HCT116 (cell line): ENCODE measurements around the gene IL11RA. TPM values are rescaled to one million over a fixed set of nuclear protein-coding genes. Genes with fewer than 3 reads are reported as not detected.

Source experiments
- ATAC-seq: fragments of 200-7000 bp; cut with Tn5 transposase; 2 replicates; pipeline ENCODE4 v1.9.1; 2020; ENCODE audit warnings: mild to moderate bottlenecking, moderate library complexity
- BruUV-seq: library from RNA; stranded (reverse); fragments of 400-500 nt; replicated peaks from 2 replicates; lab custom pipeline; 2021; lab: Mats Ljungman, UMichigan
- CTCF ChIA-PET: fragments of 300-600 bp; sonication (Branson Sonifier 250); formaldehyde crosslinking; loops from one replicate; lab custom pipeline; 2021; ENCODE audit warnings: antibody characterized with exemption; lab: Charles Lee
- POLR2A ChIA-PET: fragments of 300-600, 350-600 bp; sonication (Branson Sonifier 250); formaldehyde crosslinking; loops from one replicate; lab custom pipeline; 2021; ENCODE audit warnings: antibody characterized with exemption; lab: Charles Lee
- RAD21 ChIA-PET, 2 experiments: fragments of 300-600 bp; sonication (Branson Sonifier 250); formaldehyde crosslinking; loops; one replicate each; lab custom pipeline; 2023; ENCODE audit warnings: low total read pairs in 2 of 2; ENCODE audit not compliant: uncharacterized antibody in 2 of 2, unreplicated experiment in 2 of 2, low non-redundant PET in 1 of 2; lab: Charles Lee
- DNase-seq: peaks from one replicate; pipeline ENCODE4 v3.0.0-alpha.2; 2010; ENCODE audit warnings: low read depth, low spot score
- H2AFZ ChIP-seq: fragments of 200-600 bp; shearing (Covaris generic), sonication (generic); 2 replicates; pipeline ENCODE4 v1.6.1; 2017; ENCODE audit warnings: low read depth, mixed run types, mixed read lengths, antibody characterized with exemption, low read length; ENCODE audit not compliant: poor library complexity, severe bottlenecking
- H3K27ac ChIP-seq: 2 replicates; pipeline ENCODE4 v1.5.1; 2012; ENCODE audit warnings: low read depth, low read length
- H3K27me3 ChIP-seq: fragments of 200-600 bp; sonication (generic); 2 replicates; pipeline ENCODE4 v1.6.1; 2016; ENCODE audit warnings: mixed run types, low read length, mixed read lengths; ENCODE audit not compliant: insufficient read depth
- H3K36me3 ChIP-seq, 2 experiments: fragments of 200-500 bp in 1 of 2; fragments of 200-600 bp in 1 of 2; sonication (Bioruptor generic) in 1 of 2; sonication (generic) in 1 of 2; 2 replicates each; pipeline versions ENCODE4 v1.5.1 to v1.6.1; 2014 to 2016; ENCODE audit warnings: low read length in 2 of 2, inconsistent platforms in 1 of 2, mixed read lengths in 1 of 2, mixed run types in 1 of 2; ENCODE audit not compliant: insufficient read depth in 2 of 2, control insufficient read depth in 1 of 2
- H3K4me1 ChIP-seq, 2 experiments: fragments of 200-600 bp in 1 of 2; sonication (generic) in 1 of 2; 2 replicates each; pipeline versions ENCODE4 v1.5.1 to v1.6.1; 2012 to 2017; ENCODE audit warnings: low read length in 2 of 2, inconsistent platforms in 1 of 2, mild to moderate bottlenecking in 1 of 2, mixed read lengths in 1 of 2, mixed run types in 1 of 2, moderate library complexity in 1 of 2; ENCODE audit not compliant: insufficient read depth in 2 of 2, control insufficient read depth in 1 of 2
- H3K4me2 ChIP-seq: fragments of 200-600 bp; sonication (generic); 2 replicates; pipeline ENCODE4 v1.6.1; 2017; ENCODE audit warnings: mixed run types, low read length, mixed read lengths
- H3K4me3 ChIP-seq, 2 experiments: fragments of 200-600 bp in 1 of 2; sonication (generic) in 1 of 2; replicated peaks in 1 of 2; 2 replicates each; pipeline ENCODE4 v1.5.1; 2011 to 2016; ENCODE audit warnings: low read length in 2 of 2, control low read depth in 1 of 2, low read depth in 1 of 2, mild to moderate bottlenecking in 1 of 2, mixed read lengths in 1 of 2, mixed run types in 1 of 2
- H3K79me2 ChIP-seq: fragments of 200-600 bp; sonication (generic); 2 replicates; pipeline ENCODE4 v1.6.1; 2017; ENCODE audit warnings: mild to moderate bottlenecking, mixed run types, low read length, moderate library complexity, mixed read lengths; ENCODE audit not compliant: insufficient read depth
- H3K9ac ChIP-seq: fragments of 200-600 bp; sonication (generic); 2 replicates; pipeline ENCODE4 v1.6.1; 2016; ENCODE audit warnings: low read length, mixed read lengths
- H3K9me2 ChIP-seq: fragments of 200-600 bp; sonication (generic), shearing (Covaris generic); 2 replicates; pipeline ENCODE4 v1.6.1; 2017; ENCODE audit warnings: mixed run types, mild to moderate bottlenecking, moderate library complexity; ENCODE audit not compliant: insufficient read depth
- H3K9me3 ChIP-seq, 2 experiments: fragments of 200-500 bp in 1 of 2; fragments of 200-600 bp in 1 of 2; sonication (Bioruptor generic) in 1 of 2; sonication (generic) in 1 of 2; 2 replicates each; pipeline ENCODE4 v1.6.1; 2014 to 2017; ENCODE audit warnings: low read length in 2 of 2, mixed read lengths in 2 of 2, inconsistent platforms in 1 of 2, low read depth in 1 of 2, mild to moderate bottlenecking in 1 of 2, mixed run types in 1 of 2, moderate library complexity in 1 of 2; ENCODE audit not compliant: control insufficient read depth in 1 of 2, insufficient read depth in 1 of 2
- H4K20me1 ChIP-seq: fragments of 200-600 bp; sonication (generic), shearing (Covaris generic); 2 replicates; pipeline ENCODE4 v1.6.1; 2017; ENCODE audit warnings: mixed run types, mild to moderate bottlenecking, moderate library complexity; ENCODE audit not compliant: insufficient read depth
- CTCF ChIP-seq, 3 experiments: fragments of 200-600 bp in 1 of 3; sonication (generic) in 1 of 3; IDR thresholded peaks in 2 of 3; conservative IDR thresholded peaks in 1 of 3; 2 replicates each; pipeline ENCODE4 v1.5.1; 2012 to 2017; ENCODE audit warnings: low read depth in 2 of 3, low read length in 2 of 3, antibody characterized with exemption in 1 of 3, borderline replicate concordance in 1 of 3, control low read depth in 1 of 3, mild to moderate bottlenecking in 1 of 3, mixed read lengths in 1 of 3, mixed run types in 1 of 3, moderate library complexity in 1 of 3; ENCODE audit not compliant: insufficient read depth in 1 of 3
- EZH2phosphoT487 ChIP-seq: fragments of 200-600 bp; IDR thresholded peaks from 2 replicates; pipeline ENCODE4 v1.6.1; 2018; ENCODE audit warnings: antibody characterized with exemption, borderline replicate concordance
- JUND ChIP-seq: IDR thresholded peaks from 2 replicates; pipeline ENCODE4 v1.6.1; 2012
- POLR2A ChIP-seq: IDR thresholded peaks from 2 replicates; pipeline ENCODE4 v1.7.0; 2011; ENCODE audit warnings: borderline replicate concordance; ENCODE audit not compliant: insufficient read depth, insufficient read length; ENCODE audit errors: extremely low read depth
- POLR2AphosphoS5 ChIP-seq: IDR thresholded peaks from 2 replicates; pipeline ENCODE4 v1.6.1; 2011; ENCODE audit warnings: mild to moderate bottlenecking, low read depth, low read length, moderate library complexity
- RAD21 ChIP-seq: IDR thresholded peaks from 2 replicates; pipeline ENCODE4 v1.6.1; 2012; ENCODE audit warnings: low read depth, mild to moderate bottlenecking
- YY1 ChIP-seq: IDR thresholded peaks from 2 replicates; pipeline ENCODE4 v1.6.1; 2011; ENCODE audit warnings: low read length, low read depth, moderate library complexity, mild to moderate bottlenecking; ENCODE audit not compliant: insufficient replicate concordance; ENCODE audit errors: extremely low read depth
- intact Hi-C: fragments of 100-400 bp; cut with micrococcal nuclease; formaldehyde crosslinking; loops from 2 replicates; pipeline ENCODE4 v1.10.0; 2022
- total RNA-seq: library from RNA; stranded (reverse); gene quantifications from one replicate; pipeline ENCODE4 v1.2.1, GENCODE V29; 2021; ENCODE audit not compliant: unreplicated experiment

Gene IL11RA
- total RNA-seq, 1 experiment from 2014 or later, result 10.6 TPM

- H3K9me2 ChIP-seq, result no peaks in the 10 kb centered on the region
- no peaks in the 10 kb centered on the region for H3K27me3 ChIP-seq
- H3K9ac ChIP-seq, result no peak overlapping the region
- H2AFZ ChIP-seq, result no peak overlapping the region
- ChIA-PET CTCF (interaction anchor here (1.2 kb wide), 1 partner anchor 11 kb away, joined by 3 read pairs; no protein-coding TSS in a partner anchor), POLR2A (interaction anchor here (0.9 to 2.9 kb wide), 2 partner anchors 7 to 11 kb away, joined by 3 to 26 read pairs; partner anchors contain the start of gene SIGMAR1), RAD21 (no interaction called here)
- no peaks in the 10 kb centered on the region for H3K9me3 ChIP-seq
- peaks cover 6% of the 10 kb centered on the region; the same call in 1 of the 2 replicates for H3K79me2 ChIP-seq
- H3K27ac ChIP-seq, result no peak overlapping the region
- peaks cover 0 to 6% of the 10 kb centered on the region in 2 experiments; a peak in 1 of 4 replicates for H3K36me3 ChIP-seq
- ATAC-seq, result no peak
- peaks cover 17 to 32% of the 10 kb centered on the region in 2 experiments; a peak in 3 of 4 replicates for H3K4me1 ChIP-seq
- TF ChIP-seq JUND, result no peak
- TF ChIP-seq RAD21, result no peak
- TF ChIP-seq CTCF (IDR thresholded peaks at IDR 0.05 in 2 of 3, conservative IDR thresholded peaks at IDR 0.05 in 1 of 3; ENCODE audit: borderline replicate concordance in 1 of 3, insufficient read depth in 1 of 3, low read depth in 2 of 3, low read length in 2 of 3), result no peak
- no peak for TF ChIP-seq POLR2AphosphoS5
- no peak for TF ChIP-seq EZH2phosphoT487
- TF ChIP-seq YY1, result no peak
- TF ChIP-seq POLR2A, result no peak
- TF ChIP-seq, all 23 proteins: peak for 0
- no TSS peak for BruUV-seq
- Histone ChIP-seq H3K4me3 (no peak overlapping the region), H3K4me2 (no peak overlapping the region), H4K20me1 (no peaks in the 10 kb centered on the region)
- intact Hi-C loops, result no loop called here
- DNase-seq, result no peak
Observed at GRCh38 chr9:34644766-34645314, 7.1 kb upstream of the IL11RA start.
